MM.1S (cell line): ENCODE data around the gene RAG2.

Source experiments
- DNase-seq: peaks from one replicate; pipeline ENCODE4 v3.0.0-alpha.2; 2015
- H2AFZ ChIP-seq: fragments of 300-600 bp; sonication (generic); 2 replicates; pipeline ENCODE4 v1.6.0; 2016; ENCODE audit warnings: antibody characterized with exemption, low read length
- H3F3A ChIP-seq: fragments of 300-600 bp; sonication (generic); 2 replicates; pipeline ENCODE4 v1.6.1; 2016; ENCODE audit warnings: mild to moderate bottlenecking, antibody characterized with exemption, low read length, moderate library complexity, mixed read lengths; ENCODE audit not compliant: insufficient read depth
- H3K27ac ChIP-seq: fragments of 300-600 bp; sonication (generic); 2 replicates; pipeline ENCODE4 v1.5.1; 2016; ENCODE audit warnings: mild to moderate bottlenecking, low read length
- H3K27me3 ChIP-seq: fragments of 300-600 bp; sonication (generic); replicated peaks from 2 replicates; pipeline ENCODE4 v1.6.0; 2016; ENCODE audit warnings: low read length; ENCODE audit not compliant: insufficient read depth
- H3K36me3 ChIP-seq: fragments of 300-600 bp; sonication (generic); replicated peaks from 2 replicates; pipeline ENCODE4 v1.6.1; 2016; ENCODE audit warnings: mild to moderate bottlenecking, low read length, mixed read lengths; ENCODE audit not compliant: insufficient read depth
- H3K4me1 ChIP-seq: fragments of 300-600 bp; sonication (generic); 2 replicates; pipeline ENCODE4 v1.6.1; 2016; ENCODE audit warnings: low read length, mixed read lengths
- H3K4me2 ChIP-seq: fragments of 300-600 bp; sonication (generic); 2 replicates; pipeline ENCODE4 v1.6.0; 2016; ENCODE audit warnings: low read depth, low read length
- H3K4me3 ChIP-seq: fragments of 300-600 bp; sonication (generic); 2 replicates; pipeline ENCODE4 v1.5.1; 2016; ENCODE audit warnings: low read length, mixed read lengths
- H3K79me2 ChIP-seq: fragments of 300-600 bp; sonication (generic); 2 replicates; pipeline ENCODE4 v1.6.1; 2016; ENCODE audit warnings: mixed run types, low read length, mixed read lengths
- H3K9ac ChIP-seq: fragments of 300-600 bp; sonication (generic); 2 replicates; pipeline ENCODE4 v1.6.1; 2016; ENCODE audit warnings: low read length, mixed read lengths
- H3K9me2 ChIP-seq: fragments of 300-600 bp; sonication (generic); replicated peaks from 2 replicates; pipeline ENCODE4 v1.6.1; 2016; ENCODE audit warnings: mild to moderate bottlenecking, low read length, mixed read lengths; ENCODE audit not compliant: insufficient read depth
- H3K9me3 ChIP-seq: fragments of 300-600 bp; sonication (generic); replicated peaks from 2 replicates; pipeline ENCODE4 v1.6.1; 2016; ENCODE audit warnings: mild to moderate bottlenecking, low read length, mixed read lengths; ENCODE audit not compliant: insufficient read depth
- H4K20me1 ChIP-seq: fragments of 300-600 bp; sonication (generic); 2 replicates; pipeline ENCODE4 v1.6.1; 2016; ENCODE audit warnings: mild to moderate bottlenecking, low read length, moderate library complexity, mixed read lengths; ENCODE audit not compliant: insufficient read depth
- EZH2 ChIP-seq: fragments of 300-600 bp; sonication (generic); optimal IDR thresholded peaks from 2 replicates; pipeline ENCODE3; 2017; ENCODE audit warnings: low read depth, mild to moderate bottlenecking, antibody characterized with exemption, low read length, mixed read lengths
- EZH2phosphoT487 ChIP-seq: fragments of 300-600 bp; sonication (generic); IDR thresholded peaks from 2 replicates; pipeline ENCODE4 v1.6.1; 2018; ENCODE audit warnings: antibody characterized with exemption, low read length
- TF ChIP-seq, protein P1 (sequence below): fragments of 300-600 bp; sonication (generic); IDR thresholded peaks from 2 replicates; pipeline ENCODE4 v1.5.1; 2016; ENCODE audit warnings: antibody characterized with exemption, low read length, mixed read lengths

The RAG2 gene

GRCh38 chr11:36588099-36588498 is 9.9 kb downstream of the RAG2 start:
- Histone ChIP-seq H3K4me2 (no peak overlapping the region), H3K4me1 (no peaks in the 10 kb centered on the region), H4K20me1 (no peaks in the 10 kb centered on the region), H3K27me3 (no peaks in the 10 kb centered on the region), H3F3A (no peaks in the 10 kb centered on the region), H3K9me3 (no peaks in the 10 kb centered on the region), H3K36me3 (no peaks in the 10 kb centered on the region), H2AFZ (no peak overlapping the region), H3K27ac (no peak overlapping the region), H3K9me2 (no peaks in the 10 kb centered on the region), H3K9ac (no peak overlapping the region), H3K4me3 (no peak overlapping the region), H3K79me2 (no peaks in the 10 kb centered on the region)
- TF ChIP-seq EZH2phosphoT487 (no peak), EZH2 (no peak)
- TF ChIP-seq, protein P1, sequence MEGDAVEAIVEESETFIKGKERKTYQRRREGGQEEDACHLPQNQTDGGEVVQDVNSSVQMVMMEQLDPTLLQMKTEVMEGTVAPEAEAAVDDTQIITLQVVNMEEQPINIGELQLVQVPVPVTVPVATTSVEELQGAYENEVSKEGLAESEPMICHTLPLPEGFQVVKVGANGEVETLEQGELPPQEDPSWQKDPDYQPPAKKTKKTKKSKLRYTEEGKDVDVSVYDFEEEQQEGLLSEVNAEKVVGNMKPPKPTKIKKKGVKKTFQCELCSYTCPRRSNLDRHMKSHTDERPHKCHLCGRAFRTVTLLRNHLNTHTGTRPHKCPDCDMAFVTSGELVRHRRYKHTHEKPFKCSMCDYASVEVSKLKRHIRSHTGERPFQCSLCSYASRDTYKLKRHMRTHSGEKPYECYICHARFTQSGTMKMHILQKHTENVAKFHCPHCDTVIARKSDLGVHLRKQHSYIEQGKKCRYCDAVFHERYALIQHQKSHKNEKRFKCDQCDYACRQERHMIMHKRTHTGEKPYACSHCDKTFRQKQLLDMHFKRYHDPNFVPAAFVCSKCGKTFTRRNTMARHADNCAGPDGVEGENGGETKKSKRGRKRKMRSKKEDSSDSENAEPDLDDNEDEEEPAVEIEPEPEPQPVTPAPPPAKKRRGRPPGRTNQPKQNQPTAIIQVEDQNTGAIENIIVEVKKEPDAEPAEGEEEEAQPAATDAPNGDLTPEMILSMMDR: no peak
- no peak for DNase-seq

DNA sequence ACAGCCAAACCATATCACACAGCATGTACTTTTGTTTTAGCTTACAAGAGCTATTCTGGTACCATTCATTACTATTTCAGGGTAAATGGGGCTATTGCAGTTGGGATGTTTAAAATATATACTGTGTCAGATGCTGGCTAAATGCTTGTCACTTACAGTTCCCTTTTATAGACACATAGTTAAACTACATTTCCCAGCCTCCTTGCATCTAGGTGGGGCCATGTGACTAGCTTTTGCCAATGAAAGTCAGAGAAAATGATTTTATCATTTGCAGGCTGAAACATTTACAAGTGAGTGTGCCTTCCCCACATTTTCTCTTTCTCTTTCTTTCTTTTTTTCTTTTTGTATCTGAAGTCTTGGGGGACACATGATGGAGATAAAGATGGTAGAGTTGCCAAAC is 11.5 kb downstream of the RAG2 start:
- TF ChIP-seq EZH2phosphoT487: no peak
- no peak for TF ChIP-seq EZH2
- TF ChIP-seq, protein P1: no peak
- Histone ChIP-seq H3K27ac (no peak overlapping the region), H3K36me3 (no peaks in the 10 kb centered on the region), H3K4me3 (no peak overlapping the region), H3K27me3 (no peaks in the 10 kb centered on the region), H3K9me2 (no peaks in the 10 kb centered on the region), H3F3A (no peaks in the 10 kb centered on the region), H3K79me2 (no peaks in the 10 kb centered on the region), H4K20me1 (no peaks in the 10 kb centered on the region), H3K4me1 (no peaks in the 10 kb centered on the region), H2AFZ (no peak overlapping the region), H3K9me3 (no peaks in the 10 kb centered on the region), H3K4me2 (no peak overlapping the region), H3K9ac (no peak overlapping the region)
- no peak for DNase-seq

DNA sequence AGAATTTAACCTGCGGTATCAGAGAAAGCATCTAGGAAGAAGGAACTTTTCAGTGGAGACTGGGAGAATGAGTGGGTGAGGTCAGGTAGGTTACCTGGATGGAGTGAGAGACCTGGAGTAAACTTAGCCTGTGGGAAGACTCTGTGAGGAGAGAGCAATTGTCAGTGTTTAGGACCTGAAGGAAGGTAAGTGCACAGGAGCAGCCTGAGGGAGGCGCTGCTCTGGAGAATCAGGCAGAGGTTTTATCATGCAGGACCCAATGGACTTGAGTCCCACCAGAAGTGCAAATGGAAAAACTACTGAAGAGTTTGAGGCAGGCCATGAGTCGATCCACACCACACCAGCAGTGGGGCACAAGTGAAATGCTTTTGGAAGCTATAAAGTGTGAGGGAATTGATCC is 14.4 kb downstream of the RAG2 start:
- H3K4me3 ChIP-seq: no peak overlapping the region
- H2AFZ ChIP-seq: no peak overlapping the region
- H3K9ac ChIP-seq: no peak overlapping the region
- TF ChIP-seq EZH2phosphoT487 (no peak), EZH2 (no peak)
- TF ChIP-seq, protein P1: no peak
- DNase-seq: no peak
- H3F3A ChIP-seq: no peaks in the 10 kb centered on the region
- no peak overlapping the region for H3K27ac ChIP-seq
- no peaks in the 10 kb centered on the region for H3K36me3 ChIP-seq
- H3K27me3 ChIP-seq: no peaks in the 10 kb centered on the region
- no peaks in the 10 kb centered on the region for H3K79me2 ChIP-seq
- H3K9me2 ChIP-seq: no peaks in the 10 kb centered on the region
- no peaks in the 10 kb centered on the region for H3K9me3 ChIP-seq
- H4K20me1 ChIP-seq: no peaks in the 10 kb centered on the region
- no peak overlapping the region for H3K4me2 ChIP-seq
- no peaks in the 10 kb centered on the region for H3K4me1 ChIP-seq
